Breast epithelium (tissue), 4 donors: ENCODE data around the gene GPR137. TPM values are rescaled to one million over a fixed set of nuclear protein-coding genes. Genes with fewer than 3 reads are reported as not detected.
A peak's percentile ranks its signal among the peaks of the same experiment; 100 is the strongest.

Experiments
- DNase-seq, 2 donors: peaks; one replicate each; pipeline ENCODE4 v3.0.0-alpha.2; 2019; ENCODE audit warnings: low spot score in 2 of 2
- H3K27ac ChIP-seq, 2 donors: fragments of 200-600 bp; sonication (generic) in 1 of 2; one replicate each; pipeline ENCODE4 v1.5.1; 2016 to 2019; ENCODE audit warnings: mild to moderate bottlenecking in 1 of 2
- H3K27me3 ChIP-seq, 2 donors: fragments of 200-600 bp; sonication (generic) in 1 of 2; one replicate each; pipeline versions ENCODE4 v1.5.1 to v1.6.0; 2017 to 2019; ENCODE audit warnings: control low read depth in 1 of 2, mild to moderate bottlenecking in 1 of 2
- H3K36me3 ChIP-seq: fragments of 200-600 bp; one replicate; pipeline ENCODE4 v1.5.1; 2019
- H3K4me1 ChIP-seq, 2 donors: fragments of 200-600 bp; sonication (generic); one replicate each; pipeline ENCODE4 v1.5.1; 2016 to 2019; ENCODE audit warnings: control low read depth in 1 of 2
- H3K4me3 ChIP-seq, 3 donors: fragments of 200-600 bp; sonication (generic); 1 replicate in 2 of 3; 2 replicates in 1 of 3; pipeline ENCODE4 v1.5.1; 2016 to 2019; ENCODE audit warnings: mild to moderate bottlenecking in 3 of 3, moderate library complexity in 2 of 3
- H3K9me3 ChIP-seq, 2 donors: fragments of 200-600 bp; sonication (generic) in 1 of 2; one replicate each; pipeline ENCODE4 v1.5.1; 2016 to 2019; ENCODE audit warnings: control low read depth in 1 of 2
- CTCF ChIP-seq, 3 donors: fragments of 450-650 bp; IDR thresholded peaks; one replicate each; pipeline ENCODE4 v1.5.1; 2016 to 2017; ENCODE audit warnings: antibody characterized with exemption in 3 of 3, mild to moderate bottlenecking in 3 of 3, moderate library complexity in 3 of 3
- POLR2A ChIP-seq: fragments of 450-650 bp; IDR thresholded peaks from one replicate; pipeline ENCODE4 v1.6.1; 2016; ENCODE audit warnings: antibody characterized with exemption, mild to moderate bottlenecking, moderate library complexity
- POLR2AphosphoS5 ChIP-seq, 3 donors: sonication (generic); formaldehyde crosslinking; IDR thresholded peaks; one replicate each; pipeline ENCODE4 v1.6.1; 2017; ENCODE audit warnings: antibody characterized with exemption in 3 of 3
- intact Hi-C: fragments of 100-400 bp; cut with DNase I; formaldehyde crosslinking; loops from one replicate; pipeline ENCODE4 v1.15.1; 2023; ENCODE audit warnings: low total_unique reads
- total RNA-seq, 3 donors: library from RNA; depleted of rRNA; stranded (reverse); fragments of >200 nt; gene quantifications; one replicate each; pipeline ENCODE4 v1.1.0, GENCODE V29; 2016

The GPR137 gene
- total RNA-seq, 3 donors from 2014 or later, result 8.9 to 14.7 (median 11.1) TPM

- Histone ChIP-seq H3K4me3 (no peak overlapping the region), H3K36me3 (no peaks in the 10 kb centered on the region), H3K27me3 (no peaks in the 10 kb centered on the region), H3K9me3 (no peaks in the 10 kb centered on the region), H3K4me1 (peaks cover 0 to 8% of the 10 kb centered on the region in 2 donors), H3K27ac (no peak overlapping the region)
- intact Hi-C loops, result loop anchor here (10.0 kb wide), 1 partner anchor 2000 kb away; the partner anchor contains the start of gene SCGB2A2
- DNase-seq, result no peak
- TF ChIP-seq CTCF (IDR thresholded peaks at IDR 0.05) (no peak), POLR2A (no peak), POLR2AphosphoS5 (IDR thresholded peaks at IDR 0.05) (no peak)
These were observed 10.4 kb upstream of the GPR137 start for GRCh38 chr11:64275031-64275800.

DNA sequence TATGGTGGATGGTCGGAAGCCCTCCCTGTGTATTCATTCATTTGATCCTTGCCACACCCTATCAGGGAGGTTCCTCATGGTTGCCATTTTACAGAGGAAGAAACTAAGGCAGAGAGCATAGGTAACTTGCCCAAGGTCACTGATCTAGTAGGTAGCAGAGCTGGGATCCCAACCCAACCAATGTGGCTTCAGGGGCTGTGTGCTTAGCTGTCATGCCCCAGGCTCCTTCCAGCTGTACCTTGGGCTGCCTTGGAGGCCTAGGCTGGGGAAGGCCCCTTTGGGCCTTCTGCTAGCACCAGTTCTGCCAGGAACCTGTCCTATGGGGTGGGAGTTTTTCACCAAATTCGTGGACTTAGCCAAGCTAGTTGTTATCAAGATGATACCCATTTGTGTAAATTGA, 9.8 kb upstream of the GPR137 start:
- Histone ChIP-seq H3K9me3 (no peaks in the 10 kb centered on the region), H3K27me3 (no peaks in the 10 kb centered on the region), H3K4me1 (peaks cover 0 to 8% of the 10 kb centered on the region in 2 donors), H3K27ac (no peak overlapping the region), H3K4me3 (no peak overlapping the region), H3K36me3 (no peaks in the 10 kb centered on the region)
- TF ChIP-seq CTCF (IDR thresholded peaks at IDR 0.05), result no peak
- no peak for TF ChIP-seq POLR2A
- no peak for TF ChIP-seq POLR2AphosphoS5 (IDR thresholded peaks at IDR 0.05)
- intact Hi-C loops, result loop anchor here (10.0 kb wide), 1 partner anchor 2001 kb away; the partner anchor contains the start of gene SCGB2A2
- no peak for DNase-seq

DNA sequence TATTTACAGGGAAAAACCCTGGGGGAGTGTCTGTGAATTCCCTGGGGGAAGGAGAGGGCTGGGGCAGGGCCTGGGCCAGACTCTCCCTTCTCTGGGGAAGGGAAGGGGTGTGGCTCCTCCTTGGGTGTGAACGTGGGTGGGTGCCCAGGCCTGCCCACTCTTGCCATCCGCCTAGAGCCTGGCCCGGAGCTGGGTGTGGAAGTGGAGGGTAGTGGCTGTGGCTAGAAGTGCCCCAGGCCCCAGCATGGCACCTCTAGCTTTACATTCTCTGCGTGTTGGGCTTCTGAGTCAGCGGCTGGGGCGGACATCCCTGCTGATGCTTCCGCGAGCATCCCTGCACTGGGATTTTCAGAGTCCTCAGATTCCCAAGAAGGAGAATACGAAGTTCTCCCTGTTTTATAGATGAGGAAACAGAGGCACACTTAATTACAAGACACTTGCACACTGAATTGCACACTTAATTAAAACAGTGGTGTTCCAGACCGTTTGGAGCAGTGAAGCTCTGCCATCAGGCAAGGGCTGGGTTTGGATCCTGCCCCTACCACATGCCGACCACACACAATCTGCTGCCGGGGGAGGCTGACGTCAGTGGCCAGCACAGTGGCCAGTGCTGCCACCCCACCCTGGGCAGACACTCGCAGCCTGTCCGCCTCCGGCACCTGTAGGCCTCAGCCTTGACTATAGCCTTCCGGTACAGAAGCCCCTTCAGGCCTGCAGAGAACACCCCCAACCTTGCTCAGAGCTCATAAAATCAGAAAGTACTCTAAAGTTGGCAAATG, 8.8 kb upstream of the GPR137 start:
- Histone ChIP-seq H3K27me3 (no peaks in the 10 kb centered on the region), H3K9me3 (no peaks in the 10 kb centered on the region), H3K36me3 (no peaks in the 10 kb centered on the region), H3K27ac (peak overlapping the region in 1 of 2 donors; percentile 3), H3K4me1 (peaks cover 0 to 5% of the 10 kb centered on the region in 2 donors), H3K4me3 (no peak overlapping the region)
- TF ChIP-seq POLR2A (no peak), CTCF (IDR thresholded peaks at IDR 0.05) (no peak), POLR2AphosphoS5 (IDR thresholded peaks at IDR 0.05) (no peak)
- DNase-seq, result no peak
- intact Hi-C loops, result loop anchor here (10.0 kb wide), 1 partner anchor 2002 kb away; the partner anchor contains the start of gene SCGB2A2

- intact Hi-C loops, result loop anchor here (10.0 kb wide), 1 partner anchor 2004 kb away; the partner anchor contains the start of gene SCGB2A2
- no peaks in the 10 kb centered on the region for H3K36me3 ChIP-seq
- TF ChIP-seq POLR2A (no peak), CTCF (IDR thresholded peaks at IDR 0.05) (no peak), POLR2AphosphoS5 (IDR thresholded peaks at IDR 0.05) (no peak)
- H3K27ac ChIP-seq, result no peak overlapping the region
- no peak for DNase-seq
- no peaks in the 10 kb centered on the region for H3K27me3 ChIP-seq
- no peak overlapping the region for H3K4me3 ChIP-seq
- H3K9me3 ChIP-seq, result no peaks in the 10 kb centered on the region
- H3K4me1 ChIP-seq, result peaks cover 0 to 8% of the 10 kb centered on the region in 2 donors
These were observed 7.0 kb upstream of the GPR137 start for GRCh38 chr11:64278576-64279190.
